Measurements from ENCODE around the gene IKZF1.

The IKZF1 gene

GRCh38 chr7:50283731-50284130 is 20.8 kb upstream of the IKZF1 start:
- DNase-seq (ENCODE audit: low read depth, low spot score): no peak

- DNase-seq (ENCODE audit: low read depth, low spot score): no peak
These were observed 20.2 kb upstream of the IKZF1 start for GRCh38 chr7:50284296-50284695.

DNA sequence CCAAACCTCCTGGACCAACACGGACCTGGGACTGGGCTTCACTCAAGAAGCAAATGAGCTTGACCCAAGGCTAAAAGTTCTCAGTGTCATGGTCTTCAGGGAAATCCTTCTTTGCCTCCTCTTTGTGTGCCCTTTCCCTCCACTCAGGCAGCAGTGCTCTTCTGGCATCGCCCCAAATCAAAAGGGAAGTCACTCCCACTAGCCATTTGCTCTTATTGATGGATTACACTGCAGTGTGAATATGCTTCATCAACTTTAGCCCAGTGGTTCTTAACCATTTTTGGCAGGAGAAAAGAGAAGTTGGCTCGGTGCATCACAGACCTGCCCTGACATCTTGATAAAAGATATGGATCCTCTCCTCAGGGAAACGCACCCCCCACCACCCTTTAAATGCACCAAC is 19.2 kb upstream of the IKZF1 start:
- DNase-seq (ENCODE audit: low read depth, low spot score): no peak

DNA sequence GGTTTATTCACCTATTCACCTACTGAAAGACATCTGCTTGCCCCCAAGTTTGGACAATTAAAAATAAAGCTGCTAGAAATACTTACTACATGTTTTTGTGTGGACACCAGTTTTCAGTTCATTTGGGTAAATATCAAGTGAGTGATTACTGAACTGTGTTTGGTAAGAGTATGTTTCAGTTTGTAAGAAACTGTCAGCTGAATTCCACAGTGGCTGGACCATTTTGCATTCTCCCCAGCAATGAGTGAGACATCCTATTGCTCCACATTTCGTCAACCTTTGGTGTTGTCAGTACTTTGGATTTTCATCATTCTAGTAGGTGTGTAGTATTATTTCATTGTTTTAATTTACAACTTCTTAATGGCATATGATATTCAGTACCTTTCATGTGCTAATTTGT is 17.4 kb upstream of the IKZF1 start:
- no peak for DNase-seq (ENCODE audit: low read depth, low spot score)

GRCh38 chr7:50292165-50292757 is 12.3 kb upstream of the IKZF1 start:
- no peak for DNase-seq (ENCODE audit: low read depth, low spot score)

DNA sequence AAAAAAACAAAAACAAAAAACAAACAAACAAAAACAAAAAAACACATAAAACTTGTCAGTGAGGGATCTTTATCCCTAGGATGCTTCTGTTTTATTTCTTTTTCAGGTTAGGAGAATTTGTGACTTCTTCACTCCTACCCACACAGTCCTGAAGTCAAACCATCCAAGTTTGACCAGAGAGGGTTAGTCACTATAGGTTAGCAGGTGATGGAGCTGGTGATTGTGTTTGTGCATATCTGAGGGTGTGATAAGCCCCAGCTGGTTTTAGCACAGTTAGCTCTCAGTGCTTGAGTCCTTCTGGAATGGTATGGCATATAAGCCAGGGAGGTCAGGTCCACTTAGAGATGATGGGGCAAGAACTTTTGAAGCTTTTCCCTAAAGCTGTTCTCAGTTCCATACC is 11.8 kb upstream of the IKZF1 start:
- no peak for DNase-seq (ENCODE audit: low read depth, low spot score)

GRCh38 chr7:50293509-50294179 is 10.9 kb upstream of the IKZF1 start:
- DNase-seq (ENCODE audit: low read depth, low spot score): no peak

DNA sequence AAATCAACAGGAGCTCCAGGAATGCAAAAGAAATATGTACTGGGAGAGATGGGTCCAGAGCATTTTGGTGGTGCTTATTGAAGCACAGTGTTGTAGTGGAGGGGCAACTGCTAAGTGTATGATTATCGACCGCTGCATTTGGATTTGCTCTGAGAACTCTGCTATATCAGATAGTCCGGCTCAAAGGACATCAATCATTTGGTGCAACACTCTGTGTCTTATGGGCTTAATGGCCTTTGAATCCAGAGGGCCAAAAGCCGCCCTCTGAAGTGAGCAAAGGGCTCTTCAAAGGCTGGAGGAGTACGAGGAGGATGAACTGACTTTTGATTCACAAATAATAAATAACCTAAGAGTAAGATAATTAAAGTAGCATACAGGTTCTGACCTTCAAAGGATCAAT is 9.4 kb upstream of the IKZF1 start:
- DNase-seq (ENCODE audit: low read depth, low spot score): no peak

DNA sequence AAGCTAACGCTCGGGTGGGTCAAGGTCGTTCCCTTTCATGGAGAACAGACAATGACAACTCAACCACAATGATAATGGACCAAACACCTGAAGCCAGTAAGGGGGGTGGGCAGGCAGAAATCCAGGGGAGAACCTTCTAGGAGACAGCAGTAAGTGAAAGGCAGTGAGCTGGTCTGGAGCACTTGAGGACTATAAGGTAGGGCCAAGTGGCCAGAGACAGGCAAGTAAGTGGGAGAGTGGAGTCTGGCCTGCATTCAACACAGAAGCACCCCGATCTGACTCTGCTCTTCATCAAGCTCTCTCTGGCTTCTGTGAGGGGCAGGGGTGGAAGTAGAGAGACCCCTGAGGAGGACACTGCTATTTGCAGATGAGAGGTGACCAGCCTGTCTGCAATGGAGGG is 7.7 kb upstream of the IKZF1 start:
- no peak for DNase-seq (ENCODE audit: low read depth, low spot score)

DNA sequence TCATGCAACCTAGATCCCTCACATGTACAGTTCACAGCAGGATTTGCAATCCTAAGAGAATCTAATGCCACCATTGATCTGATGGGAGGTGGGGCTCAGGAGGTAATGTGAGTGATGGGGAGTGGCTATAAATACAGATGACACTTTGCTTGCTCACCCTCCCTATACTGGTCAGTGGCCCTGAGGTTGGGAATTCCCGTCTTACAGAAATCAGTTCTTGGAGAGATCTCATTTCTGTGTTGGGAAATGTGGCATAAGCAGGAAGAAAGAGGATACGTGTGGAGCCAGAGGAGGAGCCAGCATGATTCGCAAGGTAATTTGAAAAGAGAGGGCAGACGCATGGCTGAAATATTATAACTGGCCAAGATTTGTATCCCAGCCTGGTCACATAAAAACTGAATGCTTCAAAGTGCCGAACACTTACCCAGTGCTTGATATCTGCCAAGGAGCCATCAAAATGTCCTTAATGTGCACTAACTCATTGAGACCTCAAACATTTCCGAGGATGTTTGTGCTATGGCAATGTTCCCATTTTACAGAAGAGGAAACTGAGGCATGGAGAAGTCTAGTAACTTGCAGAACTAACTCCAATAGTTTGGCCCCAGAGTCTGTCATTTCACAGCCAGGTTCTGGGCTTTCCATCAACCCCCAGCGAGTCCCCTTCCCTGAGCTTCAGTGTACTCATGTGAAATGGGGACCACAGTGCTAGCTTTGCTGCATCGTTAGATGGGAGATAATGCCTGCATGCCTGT is 5.5 kb upstream of the IKZF1 start:
- DNase-seq (ENCODE audit: low read depth, low spot score): no peak

DNA sequence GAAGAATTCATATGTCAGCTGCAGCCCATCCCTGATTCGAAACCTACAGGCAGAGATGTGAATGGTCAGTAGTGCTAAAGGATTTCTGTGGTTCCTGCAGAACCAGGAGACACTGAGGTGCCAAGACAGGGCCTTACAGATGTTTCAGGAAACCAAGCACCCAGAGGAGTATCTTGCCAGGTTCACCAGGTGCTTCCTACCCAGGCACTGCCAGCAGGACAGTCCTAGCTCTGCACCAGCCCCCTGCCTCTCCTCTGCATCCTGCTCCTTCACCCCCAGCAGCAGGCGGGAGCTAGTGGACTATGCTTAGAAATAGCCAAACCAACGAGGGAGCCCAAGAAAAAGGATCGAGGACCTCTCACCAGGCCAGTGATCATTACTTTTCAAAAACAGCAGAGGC is 4.2 kb upstream of the IKZF1 start:
- no peak for DNase-seq (ENCODE audit: low read depth, low spot score)

- DNase-seq (ENCODE audit: low read depth, low spot score): no peak
These were observed 1.8 kb upstream of the IKZF1 start for GRCh38 chr7:50302486-50303334.

- DNase-seq (ENCODE audit: low read depth, low spot score): no peak
These were observed 984 bp upstream of the IKZF1 start for GRCh38 chr7:50303335-50304128.

DNA sequence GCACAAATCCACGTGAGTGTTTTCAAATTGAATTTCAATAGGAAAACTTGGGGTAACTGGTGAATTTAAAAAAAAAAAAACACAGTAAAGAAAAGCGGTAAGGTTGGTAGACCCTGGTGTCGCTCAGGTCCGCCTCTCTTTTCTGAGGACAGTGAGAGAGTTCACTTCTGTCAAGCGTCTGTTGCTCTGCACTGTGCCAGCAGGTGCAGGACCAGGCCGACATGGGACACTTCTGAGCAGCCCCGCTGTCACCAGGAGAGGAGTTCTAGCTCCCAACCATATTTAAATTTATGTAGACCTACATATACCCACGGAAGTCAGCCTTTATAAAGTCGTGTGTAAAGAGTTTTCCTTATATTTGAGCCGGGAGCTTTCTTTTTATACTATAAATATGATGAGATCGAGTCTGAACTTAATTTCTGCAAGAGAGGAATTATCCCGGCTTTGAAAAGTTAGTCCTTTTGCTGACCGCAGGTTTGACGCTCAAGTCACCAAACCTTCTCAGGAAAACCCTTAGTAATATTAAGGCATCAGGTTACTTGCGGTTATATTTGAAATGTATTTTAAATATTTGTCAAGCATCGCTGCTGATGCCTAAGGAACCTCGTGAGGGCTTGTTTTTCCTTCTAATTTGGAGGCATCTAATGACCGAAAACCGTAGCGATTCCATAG is 531 bp downstream of the IKZF1 start:
- DNase-seq (ENCODE audit: low read depth, low spot score): no peak

GRCh38 chr7:50305583-50306493 is 1.3 kb downstream of the IKZF1 start:
- DNase-seq (ENCODE audit: low read depth, low spot score): no peak

DNA sequence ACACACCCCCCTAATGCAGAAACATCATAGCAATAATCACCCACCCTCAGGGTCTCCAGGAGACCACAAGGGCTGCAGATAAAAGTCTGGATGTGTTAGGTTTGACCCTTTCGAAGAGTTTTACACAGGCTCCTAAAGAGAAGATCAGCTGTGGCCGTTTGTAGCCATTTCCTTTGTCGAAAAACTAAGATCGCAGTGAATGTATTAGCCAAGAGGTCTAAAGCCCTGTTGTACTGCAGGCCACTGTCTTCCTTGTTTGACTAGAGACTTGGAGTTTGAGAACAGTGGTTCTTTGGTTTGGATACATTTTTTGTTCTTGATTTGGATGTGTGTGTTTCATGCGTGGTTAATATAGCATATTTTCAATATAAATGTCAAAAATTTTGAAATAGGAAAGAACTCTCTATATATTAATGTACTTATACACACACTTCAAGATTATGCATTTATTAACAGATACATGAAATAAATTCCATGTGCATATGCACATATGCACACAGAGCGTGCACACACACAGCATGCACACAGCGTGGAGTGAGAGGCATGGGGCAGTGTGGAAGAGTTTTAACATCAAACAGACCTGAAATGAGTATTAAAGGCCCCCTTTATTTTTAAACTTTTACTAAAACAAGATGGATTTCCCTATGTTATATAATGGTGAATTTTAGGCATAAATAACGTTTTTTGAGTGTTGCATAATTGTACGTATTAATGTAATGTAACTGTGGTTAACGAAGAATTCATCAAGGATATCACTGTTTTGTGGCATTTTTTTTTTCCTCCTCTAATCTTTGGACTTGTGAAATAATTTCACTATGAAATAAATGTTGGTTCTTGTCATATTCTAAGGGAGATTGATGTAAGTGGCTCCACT is 2.2 kb downstream of the IKZF1 start:
- DNase-seq (ENCODE audit: low read depth, low spot score): no peak

GRCh38 chr7:50307368-50308032 is 3.0 kb downstream of the IKZF1 start:
- DNase-seq (ENCODE audit: low read depth, low spot score): no peak

DNA sequence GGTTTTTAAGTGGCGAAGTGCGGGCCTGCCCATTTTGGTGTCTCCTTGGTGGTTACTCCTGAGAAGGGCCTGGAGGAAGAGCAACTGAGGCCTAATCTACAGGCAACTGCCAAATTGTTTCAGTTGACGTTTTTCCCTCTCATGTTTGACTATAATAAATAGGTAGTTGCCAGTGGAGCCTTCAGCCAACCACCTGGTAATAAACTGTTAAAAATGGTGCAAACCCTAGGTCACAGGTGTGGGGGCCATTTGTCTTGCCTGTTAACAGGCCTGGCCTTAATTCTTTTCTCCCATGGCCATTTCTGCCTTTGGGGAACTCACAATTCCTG is 3.7 kb downstream of the IKZF1 start:
- DNase-seq (ENCODE audit: low read depth, low spot score): no peak
